ENCODE data around the gene TRIM7.
A peak's percentile ranks its signal among the peaks of the same experiment; 100 is the strongest.
"Not testable (repeated sequence)": the region's sequence is repeated elsewhere in the genome, so short reads cannot be mapped to it uniquely, and the experiment has no call there.

TRIM7 gene

GRCh38 chr5:181170237-181170825 is 34.7 kb downstream of the TRIM7 start:
- DNase-seq = no peak

- not testable (repeated sequence) for DNase-seq
Measured at GRCh38 chr5:181169459-181170236, 35.3 kb downstream of the TRIM7 start.

- DNase-seq = no peak
Measured at GRCh38 chr5:181168595-181169118, 36.3 kb downstream of the TRIM7 start.

DNA sequence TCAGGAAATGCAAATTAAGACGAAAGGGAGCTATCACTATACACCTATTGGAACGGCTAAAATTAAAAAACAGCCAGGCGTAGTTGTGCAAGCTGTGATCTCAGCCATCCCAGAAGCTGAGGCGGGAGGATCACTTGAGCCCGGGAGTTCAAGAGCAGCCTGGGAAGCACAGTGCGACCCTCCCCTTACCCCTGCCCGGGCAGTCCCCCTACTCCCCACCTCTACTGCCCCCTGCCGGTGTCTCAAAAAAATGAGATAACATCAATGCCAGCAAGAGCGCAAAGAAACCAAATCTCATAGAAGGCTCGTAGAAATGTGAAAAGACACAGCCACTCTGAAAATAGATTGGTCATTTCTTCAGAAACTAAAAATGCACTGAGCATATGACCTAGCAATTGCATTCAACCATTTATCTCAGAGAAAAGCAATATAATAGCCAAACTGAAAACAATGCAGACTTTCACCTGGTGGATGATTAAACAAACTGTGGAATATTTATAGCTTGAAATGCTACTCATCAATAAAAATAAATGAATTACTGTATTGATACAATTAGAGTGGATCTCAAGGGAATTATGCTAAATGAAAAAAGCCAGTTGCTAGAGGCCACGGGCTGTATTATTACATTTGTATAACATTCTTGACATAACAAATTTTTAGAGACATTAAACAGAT is 37.0 kb downstream of the TRIM7 start:
- DNase-seq = peak; percentile 13

- DNase-seq = no peak
Measured at GRCh38 chr5:181166812-181167733, 37.9 kb downstream of the TRIM7 start.

DNA sequence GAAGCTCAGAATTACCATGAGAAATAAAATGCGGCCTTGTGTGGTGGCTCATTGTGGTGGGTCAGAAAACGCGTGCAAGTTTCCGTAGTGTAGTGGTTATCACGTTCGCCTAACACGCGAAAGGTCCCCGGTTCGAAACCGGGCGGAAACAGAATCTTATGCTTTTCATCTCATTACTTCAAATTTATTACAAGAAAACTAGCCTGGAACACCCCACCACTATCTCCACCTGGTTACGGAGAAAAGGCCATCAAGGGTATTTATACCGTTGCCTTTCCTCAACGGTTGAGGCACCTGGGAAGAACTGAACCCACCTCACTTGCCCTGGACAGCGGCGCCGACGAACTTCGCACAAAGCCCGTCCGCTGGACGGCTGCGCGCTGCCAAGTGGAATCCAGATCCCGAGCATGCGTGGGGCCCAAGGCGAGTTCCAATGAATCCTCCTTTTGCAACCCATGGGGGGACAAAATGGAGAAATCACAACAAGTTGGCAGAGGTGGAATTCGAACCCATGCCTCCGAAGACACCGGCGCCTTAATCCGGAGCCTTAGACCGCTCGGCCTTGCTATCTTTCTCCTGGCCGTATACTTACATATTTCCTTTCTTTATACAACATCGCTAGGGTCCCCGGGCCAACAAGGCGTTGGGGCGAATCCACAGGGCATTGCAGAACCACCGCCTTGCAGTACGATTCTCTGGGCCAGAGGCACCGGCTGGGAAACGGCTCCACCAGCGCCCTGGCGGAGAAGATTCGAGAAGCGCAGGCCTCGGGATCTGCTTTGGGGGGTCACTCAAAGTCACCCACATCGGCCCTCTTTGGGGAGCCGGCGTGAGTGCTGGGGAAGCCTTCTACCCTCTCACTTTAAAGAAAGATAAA is 40.7 kb downstream of the TRIM7 start:
- no peak for DNase-seq

- no peak for DNase-seq
Measured at GRCh38 chr5:181163487-181164075, 41.4 kb downstream of the TRIM7 start.

DNA sequence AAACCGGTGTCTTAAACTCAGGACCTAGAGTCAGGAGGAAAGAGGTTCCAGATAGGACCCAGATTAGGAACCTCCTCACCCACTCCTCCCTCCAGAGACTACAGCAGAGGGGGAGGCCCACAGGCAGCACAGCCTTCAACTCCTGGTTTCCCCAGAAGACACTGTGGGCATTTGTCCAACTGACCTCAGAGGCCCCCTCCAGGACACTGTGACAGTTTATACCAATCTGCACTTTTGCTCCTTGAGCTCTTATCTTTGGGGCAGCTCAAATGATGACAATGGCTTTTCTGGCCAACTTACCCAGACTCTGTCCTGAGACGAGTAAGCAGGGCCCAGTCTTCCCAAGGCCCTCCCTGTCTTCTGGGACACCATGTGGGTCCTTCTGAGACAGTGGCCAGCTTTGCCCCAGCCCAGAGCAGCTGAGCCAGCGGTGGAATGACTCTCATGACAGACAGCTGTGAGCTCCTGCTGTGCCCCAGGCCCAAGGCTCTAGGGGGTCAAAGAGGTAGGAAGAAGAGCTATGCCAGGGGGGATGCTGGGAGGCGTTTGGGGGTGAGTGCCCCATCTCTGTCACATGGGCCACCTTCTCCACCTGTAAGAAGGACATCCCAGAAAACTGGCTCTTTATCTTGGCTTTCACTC is 43.3 kb downstream of the TRIM7 start:
- DNase-seq = no peak

GRCh38 chr5:181160755-181161533 is 44.1 kb downstream of the TRIM7 start:
- peak; percentile 34 for DNase-seq

GRCh38 chr5:181160152-181160754 is 44.7 kb downstream of the TRIM7 start:
- no peak for DNase-seq

GRCh38 chr5:181159286-181160151 is 45.5 kb downstream of the TRIM7 start:
- peak; percentile 43 for DNase-seq

DNA sequence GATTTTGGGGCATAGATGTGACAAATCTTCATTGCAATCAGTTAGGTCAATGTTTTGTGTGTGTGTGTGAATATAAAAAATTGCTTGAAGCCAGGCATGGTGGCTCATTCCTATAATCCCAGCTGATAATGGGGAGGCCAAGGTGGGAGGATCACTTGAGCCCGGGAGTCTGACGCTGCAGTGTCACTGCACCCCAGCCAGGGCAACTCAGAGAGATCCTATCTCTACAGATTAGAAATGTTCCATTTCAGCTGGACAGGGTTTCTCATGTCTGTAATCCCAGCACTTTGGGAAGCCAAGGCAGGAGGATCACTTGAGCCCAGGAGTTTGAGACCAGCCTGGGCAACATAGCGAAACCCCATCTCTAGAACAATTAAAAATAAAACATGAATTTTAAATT is 46.1 kb downstream of the TRIM7 start:
- DNase-seq = no peak

DNA sequence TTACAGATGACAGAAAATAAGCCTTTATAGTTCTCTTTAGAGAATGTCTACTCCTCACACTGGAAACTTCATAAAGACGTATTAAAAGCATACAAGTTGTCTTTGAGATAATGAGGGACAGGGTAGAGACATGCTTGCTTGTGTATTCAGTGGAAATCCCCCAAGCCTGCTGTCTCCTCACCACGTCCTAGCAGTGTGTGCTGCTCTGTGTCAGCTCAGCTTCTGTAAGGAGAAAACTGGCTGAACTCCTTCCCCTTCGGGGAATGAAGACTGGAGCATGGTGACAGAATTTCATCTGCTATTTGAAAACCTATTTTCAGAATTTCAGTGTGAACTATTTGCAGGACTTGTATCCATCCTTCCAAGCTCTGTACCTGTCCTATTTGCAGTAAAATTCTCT is 48.2 kb downstream of the TRIM7 start:
- DNase-seq = no peak

DNA sequence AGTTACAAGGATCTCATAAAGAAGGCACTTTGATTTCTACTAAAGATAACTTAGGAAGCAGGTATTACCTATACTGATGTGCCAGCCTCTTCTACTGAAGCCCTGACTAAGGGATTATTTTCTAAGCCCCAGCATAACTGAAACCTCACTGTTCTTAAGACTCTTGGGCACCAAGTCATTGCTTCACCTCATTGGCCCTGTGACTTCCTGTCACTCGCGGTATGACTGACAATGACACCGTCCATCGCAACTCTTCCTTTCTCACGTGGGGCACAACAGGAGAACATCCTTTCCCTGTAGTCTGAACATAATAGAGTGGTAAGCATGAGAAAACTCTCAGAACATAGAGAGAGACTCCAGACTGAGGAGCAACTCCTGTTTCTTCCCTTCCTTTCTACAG is 51.2 kb downstream of the TRIM7 start:
- DNase-seq = no peak

DNA sequence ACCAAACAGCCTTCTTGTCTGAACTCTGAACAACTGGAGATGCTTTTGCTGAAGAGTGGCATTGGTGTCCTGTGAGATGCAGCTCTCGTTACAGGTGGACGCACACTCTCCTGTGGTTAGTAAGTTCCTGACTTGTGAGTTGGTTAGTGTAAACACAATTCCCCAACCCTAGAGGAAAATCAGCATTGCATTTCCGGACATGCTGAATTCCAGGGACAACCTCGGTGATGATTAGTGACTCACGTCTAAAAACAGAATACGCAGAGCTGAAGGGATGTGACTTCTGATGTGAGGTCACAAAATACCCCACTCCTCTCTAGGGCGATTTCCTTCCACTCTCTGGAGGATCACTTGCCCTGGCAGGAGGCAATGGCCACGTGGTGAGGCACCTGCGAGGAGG is 52.6 kb downstream of the TRIM7 start:
- no peak for DNase-seq

DNA sequence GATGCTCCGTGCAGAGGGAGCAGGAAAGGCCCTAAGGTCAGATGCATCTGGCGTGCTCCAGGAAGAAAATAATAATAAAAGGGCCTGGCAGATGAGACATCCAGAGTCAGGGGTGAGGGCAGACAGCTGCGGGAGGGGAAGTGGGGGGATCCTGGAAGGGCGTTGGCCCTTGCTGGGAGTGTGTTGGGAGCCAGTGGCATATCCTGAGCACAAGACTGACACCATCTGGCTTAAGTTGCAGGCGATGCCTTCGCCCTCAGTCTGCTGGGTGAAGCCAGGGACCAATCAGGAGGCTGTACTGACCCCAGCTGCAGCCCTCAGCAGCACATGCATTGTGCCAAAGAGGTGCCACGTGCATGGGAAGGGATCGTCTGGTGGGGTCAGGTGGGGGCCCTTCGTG is 53.9 kb downstream of the TRIM7 start:
- DNase-seq = no peak

DNA sequence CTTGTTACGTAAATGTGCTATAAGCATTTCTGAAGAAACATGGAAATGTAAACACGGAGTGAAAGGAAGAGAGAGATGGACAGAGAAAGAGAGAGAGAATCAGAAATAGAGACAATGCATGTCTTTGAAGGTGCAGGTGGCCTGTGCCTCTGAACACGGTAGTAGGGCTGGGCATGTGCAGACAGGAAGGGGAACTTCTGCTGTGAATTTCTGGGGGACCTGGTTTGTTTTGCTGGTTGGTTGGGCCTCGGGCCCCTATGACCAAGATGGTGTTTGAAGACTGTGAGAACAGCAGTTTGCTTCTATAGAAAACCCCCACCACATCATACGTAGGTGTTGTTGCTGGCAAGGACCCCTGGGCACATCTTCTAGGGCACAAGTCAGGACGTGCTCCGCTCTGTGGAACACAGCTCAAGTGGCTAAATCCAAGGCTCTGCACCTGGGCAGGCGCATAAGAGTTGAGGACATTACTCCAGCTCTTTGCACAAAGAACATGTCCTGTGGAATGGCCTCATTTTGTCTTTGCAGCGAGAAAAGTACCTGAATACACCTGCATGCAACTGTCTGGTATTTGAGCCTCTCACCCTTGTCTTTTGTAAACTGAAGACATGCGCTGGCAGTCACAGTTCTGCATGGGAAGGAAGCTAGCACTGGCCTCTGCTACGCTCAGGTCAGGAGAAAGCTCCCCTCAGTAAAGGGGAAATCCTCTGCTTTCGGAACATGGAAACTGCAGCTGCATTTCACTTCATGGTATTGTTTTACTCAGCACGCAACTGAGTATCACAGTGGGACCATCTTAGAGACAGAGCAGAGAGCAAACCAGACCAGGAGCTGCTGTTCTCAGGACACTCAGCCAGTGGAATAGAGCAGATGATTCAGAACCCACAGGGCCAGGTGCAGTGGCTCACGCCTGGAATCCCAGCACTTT is 54.9 kb downstream of the TRIM7 start:
- no peak for DNase-seq

Measured in NCI-H1105 treated with DMSO at 0.1 percent for 48 hours (cell line).